Stimulated activated CD4-positive, alpha-beta T cell treated with anti-CD3 and anti-CD28 coated beads, TNF-alpha, amount 100 ng/mL, for 48 hours (primary cell): ENCODE data around the gene MAP4K3.

Source experiments
- DNase-seq, 3 donors: peaks; one replicate each; pipeline ENCODE4 v3.0.0-alpha.2; 2020; ENCODE audit warnings: low read depth in 3 of 3

Gene MAP4K3

GRCh38 chr2:39436592-39437521 is at the start of gene MAP4K3:
Gene MAP4K3, minus strand, starts transcription at chr2:39437285. Its CDS starts 298 bp downstream, at chr2:39436987.
- peak; percentile 66 to 72 (median 67) for DNase-seq

DNA sequence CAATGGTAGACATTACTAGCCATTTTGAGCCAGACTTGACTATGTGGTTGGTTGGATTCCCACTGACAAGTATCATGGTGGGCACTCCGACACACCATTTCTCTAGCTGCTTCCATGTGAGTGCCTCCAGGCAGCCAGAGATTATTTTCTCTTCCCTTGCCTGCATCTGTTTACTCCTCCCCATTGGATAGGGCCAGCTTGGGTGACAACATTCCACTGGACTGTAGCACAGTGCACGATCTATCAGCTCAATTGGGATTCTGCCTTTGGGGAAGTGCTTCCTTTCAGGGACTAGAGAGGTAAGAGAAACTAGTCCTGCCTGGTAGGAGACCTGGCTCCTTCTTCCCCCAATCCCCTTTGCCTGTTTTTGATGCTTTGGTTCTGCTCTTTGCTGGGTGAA is 49.0 kb upstream of the MAP4K3 start:
- no peak for DNase-seq

DNA sequence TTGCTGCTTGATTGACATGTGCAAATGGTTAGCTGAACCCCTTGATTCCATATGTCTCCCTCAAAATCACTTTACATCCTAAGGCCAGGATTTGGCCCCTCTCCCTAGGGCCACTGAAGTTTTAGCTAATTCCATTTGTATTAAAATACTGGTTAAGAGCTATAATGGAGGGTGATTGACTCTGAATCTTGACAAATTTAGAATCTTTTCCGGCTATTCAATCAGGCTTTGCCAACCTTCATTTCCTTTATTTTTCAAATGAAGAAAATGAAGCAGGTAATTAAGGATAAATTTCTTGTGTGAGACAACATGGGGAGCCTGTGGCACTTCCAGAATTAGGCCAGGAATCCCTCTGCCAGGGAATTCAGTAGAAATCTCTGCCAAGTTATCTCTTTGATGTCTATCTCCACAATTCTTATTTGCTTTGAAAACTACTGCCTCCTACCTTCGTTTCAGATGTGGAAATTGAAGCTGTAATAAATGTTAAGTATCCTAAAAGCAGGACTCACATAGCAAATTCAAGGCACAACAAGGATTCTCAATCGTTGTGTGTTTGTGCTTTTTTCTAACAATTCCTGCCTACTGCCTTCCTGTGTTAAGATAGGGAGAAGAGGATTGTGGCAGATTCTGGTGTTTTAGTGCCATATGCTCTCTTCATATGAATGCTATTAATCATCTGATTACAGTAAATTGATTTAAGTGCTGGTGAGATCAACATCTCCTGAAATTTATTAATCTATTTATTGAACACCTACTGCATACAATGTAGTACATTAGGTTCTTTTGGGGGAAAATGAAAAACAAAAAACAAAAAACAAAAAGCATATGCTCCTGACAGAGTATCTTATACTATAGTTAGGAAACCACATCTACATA is 47.8 kb upstream of the MAP4K3 start:
- no peak for DNase-seq

GRCh38 chr2:39484206-39484605 is 47.1 kb upstream of the MAP4K3 start:
- no peak for DNase-seq

DNA sequence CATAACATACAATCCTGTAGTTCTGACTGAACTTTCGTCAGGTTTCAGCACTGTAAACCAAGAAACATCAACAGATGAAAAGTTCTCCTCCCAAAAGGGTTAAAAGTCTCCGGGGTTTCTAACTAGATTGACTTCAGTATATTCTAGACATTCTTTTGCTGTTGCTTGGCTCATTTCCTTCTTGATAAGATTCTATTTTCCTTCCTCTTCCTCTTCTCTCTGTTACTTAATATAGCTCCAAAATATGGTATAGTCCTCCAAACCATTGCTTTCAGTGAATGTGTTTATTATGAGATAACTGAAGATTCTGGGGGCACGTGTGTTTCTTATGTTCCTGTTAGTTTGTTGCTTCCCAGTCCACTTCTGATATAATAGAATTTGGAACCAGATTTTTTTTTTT is 46.4 kb upstream of the MAP4K3 start:
- DNase-seq: no peak

DNA sequence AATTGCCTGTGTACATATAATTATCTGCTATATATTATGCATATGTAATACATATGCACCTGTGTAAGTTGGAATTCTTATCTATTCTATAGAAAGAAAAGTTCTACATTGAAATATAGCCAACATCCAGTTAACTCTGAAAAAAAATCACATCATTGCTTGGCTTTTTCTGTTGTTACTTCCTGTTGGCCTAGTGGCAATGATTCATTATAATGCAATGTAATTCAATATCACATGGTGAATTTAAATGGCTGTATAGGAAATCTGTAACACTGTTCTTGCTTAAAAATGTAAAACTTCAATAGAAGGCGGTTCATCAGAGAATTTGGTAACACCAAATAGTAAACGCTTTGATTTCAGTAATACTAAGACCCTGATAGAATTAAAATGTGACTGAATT is 44.5 kb upstream of the MAP4K3 start:
- no peak for DNase-seq

DNA sequence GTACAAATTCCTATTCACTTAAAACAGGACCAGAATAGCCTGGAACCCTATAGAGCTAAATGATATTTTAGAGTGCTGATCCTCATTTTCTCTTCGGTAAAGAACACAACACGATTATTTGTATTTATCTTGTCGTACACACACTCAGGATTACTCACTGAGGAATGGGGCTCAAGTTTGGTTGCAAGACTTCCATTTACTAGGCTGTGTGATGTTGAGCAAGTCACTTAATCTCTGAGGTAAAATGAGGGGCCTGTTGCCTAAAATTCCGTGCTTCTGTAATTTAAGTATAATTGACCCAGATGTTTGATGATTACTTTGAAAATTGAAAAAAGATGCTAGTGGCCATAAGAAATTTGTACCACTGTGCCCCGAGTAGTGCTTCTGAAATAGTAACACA is 42.6 kb upstream of the MAP4K3 start:
- DNase-seq: no peak

DNA sequence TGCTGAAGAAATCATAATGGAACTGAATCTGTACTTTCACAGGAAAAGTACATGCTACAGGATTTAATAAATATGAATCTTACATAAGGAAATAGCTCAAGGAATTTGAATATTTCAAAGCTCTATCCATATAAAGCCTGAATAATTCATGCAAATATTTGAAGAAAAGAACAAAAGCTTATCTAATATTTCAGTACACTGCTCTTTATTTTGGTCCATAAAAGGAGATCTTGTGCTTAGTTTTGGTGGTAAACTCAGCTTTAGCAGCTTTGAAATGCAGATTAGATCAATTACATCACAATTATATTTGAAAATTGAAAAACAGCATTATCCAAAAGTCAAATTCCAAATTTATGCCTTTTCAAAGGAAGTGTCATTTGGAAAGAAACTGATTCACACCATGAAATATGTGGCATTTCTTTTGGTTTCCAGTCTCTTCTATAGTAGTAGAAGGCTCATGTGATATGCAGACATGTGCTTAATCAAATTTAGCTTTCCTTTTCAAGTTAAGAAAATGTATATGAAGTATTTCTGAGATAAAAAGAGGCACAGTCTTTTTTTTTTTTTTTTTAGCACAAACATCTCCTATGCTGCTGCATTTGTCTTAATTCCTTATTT is 42.1 kb upstream of the MAP4K3 start:
- no peak for DNase-seq

DNA sequence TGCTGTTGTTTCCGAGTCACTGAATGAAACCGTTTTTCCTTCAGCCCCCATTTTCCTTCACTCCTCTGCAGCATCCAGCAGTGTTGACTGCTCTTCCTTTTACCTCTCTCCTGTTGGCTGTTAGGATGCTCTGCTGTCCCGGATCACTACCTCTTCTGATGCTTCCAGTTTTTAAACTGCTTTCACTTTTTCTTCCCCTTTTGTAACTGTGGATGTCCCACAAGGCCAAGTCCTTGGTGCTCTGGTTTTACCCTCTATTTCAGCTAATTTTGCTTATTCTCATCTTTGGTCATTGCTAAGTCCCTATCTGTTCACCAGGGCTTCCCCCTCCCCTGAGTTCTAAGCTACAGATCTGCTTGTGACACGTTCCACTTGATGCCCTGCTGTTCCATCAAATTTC is 39.4 kb upstream of the MAP4K3 start:
- no peak for DNase-seq

DNA sequence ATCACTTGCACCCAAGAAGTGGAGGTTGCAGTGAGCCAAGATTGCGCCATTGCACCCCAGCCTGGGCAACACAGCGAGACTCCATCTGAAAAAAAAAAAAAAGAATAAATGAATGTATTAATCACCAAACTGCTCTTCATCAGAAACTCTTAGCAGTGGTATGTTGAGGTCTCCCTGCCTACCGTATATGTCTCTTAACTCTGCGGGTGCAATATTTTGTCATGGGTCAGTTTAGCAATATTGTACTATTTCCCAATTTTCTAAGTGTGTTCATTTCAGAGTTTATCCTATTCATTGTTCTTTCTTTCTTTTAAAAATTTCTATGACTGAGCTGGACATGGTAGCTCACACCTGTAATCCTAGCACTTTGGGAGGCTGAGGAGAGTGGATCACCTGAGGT is 37.9 kb upstream of the MAP4K3 start:
- DNase-seq: no peak

DNA sequence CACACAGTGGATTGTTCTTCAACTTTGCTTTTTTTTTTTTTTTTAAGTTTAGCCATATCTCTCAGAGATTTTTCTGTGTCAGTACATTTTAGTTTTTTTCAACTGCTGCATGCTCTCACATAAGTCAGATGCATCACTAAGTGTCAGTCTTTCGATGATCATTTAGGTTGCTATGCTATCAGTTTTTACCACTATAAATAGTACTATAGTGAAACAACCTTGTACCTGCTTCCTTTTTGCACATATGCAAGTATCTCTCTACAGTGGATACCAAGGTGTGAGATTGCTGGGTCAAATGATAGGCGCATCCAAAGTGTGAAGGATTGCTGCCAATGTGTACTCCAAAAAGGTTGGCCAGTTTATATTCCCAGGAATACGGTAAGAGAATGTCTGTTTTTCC is 33.5 kb upstream of the MAP4K3 start:
- no peak for DNase-seq

DNA sequence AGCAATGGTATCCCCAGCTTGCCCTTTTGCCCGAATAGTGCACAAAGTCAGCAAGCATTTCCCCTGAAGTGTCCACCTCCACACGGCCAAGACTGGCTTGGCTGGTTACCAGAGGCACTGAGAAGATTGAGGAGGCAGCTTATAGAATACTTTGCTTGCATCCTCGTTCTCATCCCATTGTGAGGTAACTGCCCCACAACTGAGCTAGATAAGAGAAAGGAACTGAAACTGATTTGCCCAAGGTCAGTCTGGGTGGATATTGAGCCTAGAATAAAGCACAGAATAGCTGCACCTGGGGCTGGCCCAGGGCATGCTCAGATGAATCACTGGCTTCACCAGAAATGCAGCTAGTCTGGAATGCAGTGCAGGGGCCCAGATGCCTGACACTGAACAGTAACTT is 32.7 kb upstream of the MAP4K3 start:
- no peak for DNase-seq

DNA sequence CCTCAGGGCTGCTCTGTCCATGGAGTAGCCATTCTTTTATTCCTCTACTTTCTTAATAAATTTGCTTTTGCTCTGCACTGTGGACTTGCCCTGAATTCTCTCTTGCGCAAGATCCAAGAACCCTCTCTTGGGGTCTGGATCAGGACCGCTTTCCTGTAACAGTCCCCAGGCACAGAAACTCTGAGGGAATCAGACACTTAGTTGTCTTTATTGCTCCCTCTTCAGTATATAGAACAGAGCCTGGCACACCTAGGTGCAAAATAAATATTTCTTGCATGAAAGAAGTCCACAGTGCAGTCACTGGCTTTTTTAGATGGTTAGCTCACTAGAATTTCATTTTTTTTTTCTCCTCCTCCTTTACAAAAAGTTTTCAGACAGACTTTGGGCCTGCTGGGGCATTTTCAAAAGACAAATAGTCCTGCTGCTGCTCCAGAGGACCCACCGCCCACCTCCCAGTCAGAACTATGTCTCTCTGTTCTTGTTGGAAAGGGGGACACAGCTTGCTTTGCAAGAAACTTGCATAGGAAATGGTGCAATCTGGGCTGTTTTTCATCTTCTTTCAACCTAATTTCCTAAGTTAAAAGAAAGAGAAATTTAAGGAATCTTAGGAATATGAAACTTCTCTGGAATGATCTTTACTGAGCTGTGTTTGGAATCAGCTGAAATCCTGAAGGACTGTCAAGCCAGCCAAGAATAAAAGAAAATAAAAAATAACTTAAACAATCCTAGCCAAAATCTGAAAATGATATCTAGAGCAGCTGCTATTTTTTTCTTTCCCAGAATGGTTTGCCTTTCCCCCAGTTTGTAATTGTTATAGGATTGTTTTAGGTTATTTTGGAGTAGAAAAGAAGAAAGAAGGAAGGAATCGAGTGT is 31.7 kb upstream of the MAP4K3 start:
- DNase-seq: no peak

GRCh38 chr2:39466311-39466710 is 29.2 kb upstream of the MAP4K3 start:
- no peak for DNase-seq

GRCh38 chr2:39464864-39465263 is 27.8 kb upstream of the MAP4K3 start:
- no peak for DNase-seq

GRCh38 chr2:39455826-39456225 is 18.7 kb upstream of the MAP4K3 start:
- no peak for DNase-seq

GRCh38 chr2:39452396-39452795 is 15.3 kb upstream of the MAP4K3 start:
- DNase-seq: no peak

- no peak for DNase-seq
Measured at GRCh38 chr2:39451954-39452353, 14.9 kb upstream of the MAP4K3 start.

DNA sequence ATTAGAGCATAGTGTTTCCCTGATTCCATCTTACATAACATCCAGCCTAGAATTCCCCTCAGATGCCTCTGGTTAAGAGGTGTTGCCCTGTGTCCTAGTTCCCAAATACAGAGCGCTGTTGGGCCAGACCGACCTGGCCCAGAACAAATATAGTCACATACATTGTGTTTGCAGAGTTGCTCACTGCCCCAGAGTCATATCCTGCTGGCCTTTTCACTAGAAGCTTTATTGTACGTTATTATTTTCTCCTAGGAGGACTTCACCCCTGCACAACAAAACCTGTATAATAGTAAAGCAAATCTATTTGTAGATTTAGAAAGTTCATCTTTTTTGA is 11.1 kb upstream of the MAP4K3 start:
- DNase-seq: no peak

- no peak for DNase-seq
Measured at GRCh38 chr2:39447266-39448168, 10.4 kb upstream of the MAP4K3 start.
